Measurements from ENCODE around the gene IGSF9B.

- TF ChIP-seq CTCF (IDR thresholded peaks at IDR 0.05): no peak
- no peak for TF ChIP-seq POLR2A (IDR thresholded peaks at IDR 0.05)
These were observed 92.0 kb downstream of the IGSF9B start for GRCh38 chr11:133864756-133865155.

All from body of pancreas (tissue), 4 donors.